ENCODE data around the gene NBEAL1.

The NBEAL1 gene

GRCh38 chr2:203238704-203239526 lies 224.2 kb downstream of the NBEAL1 start, which contains the start of gene CYP20A1:
TSS of gene CYP20A1 (plus strand) at chr2:203239018. CDS start at chr2:203239063, 45 bp downstream.
- peak; percentile 91 for TF ChIP-seq POLR2AphosphoS5 (IDR thresholded peaks at IDR 0.05; ENCODE audit: low read depth, low read length)
- peak; percentile 80 for TF ChIP-seq FOXP2 (optimal IDR thresholded peaks at IDR 0.05; ENCODE audit: borderline replicate concordance, extremely low read depth, extremely low read length, insufficient read depth)
- no peak for TF ChIP-seq TAF1 (IDR thresholded peaks at IDR 0.05; ENCODE audit: borderline replicate concordance, insufficient read depth, low read length)
- TF ChIP-seq REST (IDR thresholded peaks at IDR 0.05; ENCODE audit: insufficient read depth in 1 of 2, low read depth in 2 of 2, low read length in 2 of 2) = peak in 1 of 2 experiments; percentile 27; a peak in 1 of 4 replicates
- TF ChIP-seq SIN3A (IDR thresholded peaks at IDR 0.05; ENCODE audit: borderline replicate concordance, insufficient read depth, low read length) = no peak

GRCh38 chr2:203240491-203240890 lies 225.8 kb downstream of the NBEAL1 start:
- TF ChIP-seq REST (IDR thresholded peaks at IDR 0.05; ENCODE audit: insufficient read depth in 1 of 2, low read depth in 2 of 2, low read length in 2 of 2) (no peak), POLR2AphosphoS5 (IDR thresholded peaks at IDR 0.05; ENCODE audit: low read depth, low read length) (no peak), SIN3A (IDR thresholded peaks at IDR 0.05; ENCODE audit: borderline replicate concordance, insufficient read depth, low read length) (no peak), FOXP2 (optimal IDR thresholded peaks at IDR 0.05; ENCODE audit: borderline replicate concordance, extremely low read depth, extremely low read length, insufficient read depth) (no peak)

GRCh38 chr2:203242518-203242917 lies 227.8 kb downstream of the NBEAL1 start:
- no peak for TF ChIP-seq TAF1 (IDR thresholded peaks at IDR 0.05; ENCODE audit: borderline replicate concordance, insufficient read depth, low read length)
- TF ChIP-seq SIN3A (IDR thresholded peaks at IDR 0.05; ENCODE audit: borderline replicate concordance, insufficient read depth, low read length) = no peak
- TF ChIP-seq FOXP2 (optimal IDR thresholded peaks at IDR 0.05; ENCODE audit: borderline replicate concordance, extremely low read depth, extremely low read length, insufficient read depth) = no peak
- TF ChIP-seq POLR2AphosphoS5 (IDR thresholded peaks at IDR 0.05; ENCODE audit: low read depth, low read length) = no peak
- no peak for TF ChIP-seq REST (IDR thresholded peaks at IDR 0.05; ENCODE audit: insufficient read depth in 1 of 2, low read depth in 2 of 2, low read length in 2 of 2)

- TF ChIP-seq FOXP2 (optimal IDR thresholded peaks at IDR 0.05; ENCODE audit: borderline replicate concordance, extremely low read depth, extremely low read length, insufficient read depth) (no peak), REST (IDR thresholded peaks at IDR 0.05; ENCODE audit: insufficient read depth in 1 of 2, low read depth in 2 of 2, low read length in 2 of 2) (no peak), TAF1 (IDR thresholded peaks at IDR 0.05; ENCODE audit: borderline replicate concordance, insufficient read depth, low read length) (no peak), POLR2AphosphoS5 (IDR thresholded peaks at IDR 0.05; ENCODE audit: low read depth, low read length) (no peak), SIN3A (IDR thresholded peaks at IDR 0.05; ENCODE audit: borderline replicate concordance, insufficient read depth, low read length) (no peak)
Observed at GRCh38 chr2:203246646-203247045, 232.0 kb downstream of the NBEAL1 start.
